Esophagus squamous epithelium (tissue), 5 donors: ENCODE measurements around the gene ARHGAP8. TPM values are rescaled to one million over a fixed set of nuclear protein-coding genes. Genes with fewer than 3 reads are reported as not detected.

ENCODE experiments used
- DNase-seq: peaks from one replicate; lab custom pipeline; 2025; lab: John Stamatoyannopoulos, UW
- H3K27ac ChIP-seq, 4 donors: fragments of 200-600 bp; sonication (generic); one replicate each; pipeline ENCODE4 v1.5.1; 2016 to 2019; ENCODE audit warnings: mild to moderate bottlenecking in 1 of 4
- H3K27me3 ChIP-seq, 4 donors: fragments of 200-600 bp; sonication (generic); 1 replicate in 3 of 4; 2 replicates in 1 of 4; pipeline versions ENCODE4 v1.5.1 to v1.6.0; 2017 to 2021; ENCODE audit warnings: antibody characterized with exemption in 1 of 4
- H3K36me3 ChIP-seq, 3 donors: fragments of 200-600 bp; sonication (generic); one replicate each; pipeline ENCODE4 v1.5.1; 2016 to 2019
- H3K4me1 ChIP-seq, 3 donors: fragments of 200-600 bp; sonication (generic); one replicate each; pipeline ENCODE4 v1.5.1; 2017 to 2019
- H3K4me3 ChIP-seq, 4 donors: fragments of 200-600 bp; sonication (generic); 1 replicate in 3 of 4; 2 replicates in 1 of 4; pipeline ENCODE4 v1.5.1; 2016 to 2019; ENCODE audit warnings: mild to moderate bottlenecking in 2 of 4, moderate library complexity in 1 of 4
- H3K9me3 ChIP-seq, 3 donors: fragments of 200-600 bp; sonication (generic); one replicate each; pipeline ENCODE4 v1.5.1; 2016 to 2019
- CTCF ChIP-seq, 6 experiments: fragments of 450-650 bp in 4 of 6; fragments of 200-600 bp in 2 of 6; sonication (generic) in 2 of 6; IDR thresholded peaks; one replicate each; pipeline ENCODE4 v1.5.1; 2016 to 2019; ENCODE audit warnings: antibody characterized with exemption in 6 of 6, mild to moderate bottlenecking in 4 of 6, moderate library complexity in 4 of 6
- POLR2A ChIP-seq, 4 donors: fragments of 450-650 bp; IDR thresholded peaks; one replicate each; pipeline ENCODE4 v1.6.1; 2017; ENCODE audit warnings: antibody characterized with exemption in 4 of 4, mild to moderate bottlenecking in 4 of 4, moderate library complexity in 3 of 4
- WGBS, 2 donors: methylation state at CpG; one replicate each; pipeline ENCODE4 v1.1.5; 2018; 5-methylcytosine and 5-hydroxymethylcytosine counted together
- intact Hi-C: fragments of 100-400 bp; cut with DNase I; formaldehyde crosslinking; loops from one replicate; pipeline ENCODE4 v1.15.0; 2022
- total RNA-seq, 4 donors: library from RNA; depleted of rRNA; stranded (reverse); fragments of >200 nt; gene quantifications; one replicate each; pipeline ENCODE4 v1.1.0, GENCODE V29; 2016
- donor health status: DM: yes; HTN: yes; CAD: no.

Gene ARHGAP8
- total RNA-seq, 4 donors from 2014 or later: 3.6 to 15.0 (median 11.5) TPM

- Histone ChIP-seq H3K9me3 (no peaks in the 10 kb centered on the region), H3K27ac (no peak overlapping the region), H3K27me3 (peaks cover 0 to 22% (median 0%) of the 10 kb centered on the region in 4 donors), H3K4me1 (peaks cover 10 to 26% (median 10%) of the 10 kb centered on the region in 3 donors), H3K4me3 (no peak overlapping the region), H3K36me3 (no peaks in the 10 kb centered on the region)
- TF ChIP-seq CTCF (IDR thresholded peaks at IDR 0.05): no peak
- TF ChIP-seq POLR2A (IDR thresholded peaks at IDR 0.05): no peak
- no peak for DNase-seq
- 73 to 84% methylated on average over 11 to 15 of the region's 18 CpGs for WGBS, 2 donors
- intact Hi-C loops: no loop called here
Observed at GRCh38 chr22:44759430-44760310, 7.3 kb downstream of the ARHGAP8 start.

- Histone ChIP-seq H3K4me1 (peaks cover 3 to 18% (median 3%) of the 10 kb centered on the region in 3 donors), H3K4me3 (no peak overlapping the region), H3K27me3 (peaks cover 0 to 14% (median 0%) of the 10 kb centered on the region in 4 donors), H3K9me3 (no peaks in the 10 kb centered on the region), H3K36me3 (no peaks in the 10 kb centered on the region), H3K27ac (no peak overlapping the region)
- TF ChIP-seq CTCF (IDR thresholded peaks at IDR 0.05) (no peak), POLR2A (IDR thresholded peaks at IDR 0.05) (no peak)
- WGBS, 2 donors: 78 to 81% methylated on average over 5 of the region's 5 CpGs
- DNase-seq: no peak
- intact Hi-C loops: no loop called here
Observed at GRCh38 chr22:44760476-44760875, 8.1 kb downstream of the ARHGAP8 start.

DNA sequence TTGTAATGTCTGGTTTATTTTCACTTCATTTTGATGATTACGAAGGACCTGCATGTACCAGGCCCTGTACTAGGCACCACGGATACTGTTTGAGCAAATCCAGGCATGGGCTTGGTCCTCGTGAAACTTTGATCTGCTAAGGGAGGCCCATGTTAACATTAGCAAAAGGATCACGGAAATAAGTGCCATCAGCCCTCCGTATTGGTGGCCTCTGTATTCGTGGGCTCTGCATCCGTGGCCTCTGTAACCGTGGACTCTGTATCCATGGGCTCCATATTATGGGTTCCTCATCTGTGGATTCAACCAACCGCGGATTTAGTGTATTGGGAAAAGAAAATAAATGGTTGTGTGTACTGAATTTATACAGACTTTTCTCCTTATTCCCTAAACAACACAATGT is 8.7 kb downstream of the ARHGAP8 start:
- peaks cover 0 to 8% (median 0%) of the 10 kb centered on the region in 4 donors for H3K27me3 ChIP-seq
- H3K9me3 ChIP-seq: no peaks in the 10 kb centered on the region
- no peak for TF ChIP-seq POLR2A (IDR thresholded peaks at IDR 0.05)
- no peak for TF ChIP-seq CTCF (IDR thresholded peaks at IDR 0.05)
- H3K27ac ChIP-seq: no peak overlapping the region
- H3K4me1 ChIP-seq: peaks cover 0 to 12% (median 0%) of the 10 kb centered on the region in 3 donors
- no peaks in the 10 kb centered on the region for H3K36me3 ChIP-seq
- intact Hi-C loops: no loop called here
- H3K4me3 ChIP-seq: no peak overlapping the region
- 81 to 97% methylated on average over 6 to 10 of the region's 10 CpGs for WGBS, 2 donors
- no peak for DNase-seq

DNA sequence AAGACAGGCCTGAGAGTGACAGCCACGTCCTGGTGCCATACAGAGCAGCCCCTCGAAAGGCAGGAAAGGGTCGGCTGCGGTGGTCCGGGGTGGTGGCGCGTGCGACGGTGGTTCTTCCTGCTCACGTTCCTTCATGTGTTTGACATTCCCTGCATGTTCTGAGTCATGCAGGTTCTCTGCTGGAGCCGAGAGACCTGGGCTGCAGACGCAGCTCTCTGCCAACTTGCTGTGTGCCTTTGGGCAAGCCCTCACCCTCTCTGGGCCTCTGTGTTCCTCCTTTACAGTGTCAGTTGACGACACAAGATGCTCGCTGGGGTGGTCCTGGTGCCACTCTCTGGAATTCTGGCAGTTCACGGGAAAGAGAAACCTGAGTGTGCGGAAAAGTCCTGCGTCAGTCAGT is 12.0 kb downstream of the ARHGAP8 start:
- Histone ChIP-seq H3K27me3 (no peaks in the 10 kb centered on the region), H3K36me3 (no peaks in the 10 kb centered on the region), H3K4me3 (no peak overlapping the region), H3K9me3 (no peaks in the 10 kb centered on the region), H3K4me1 (no peaks in the 10 kb centered on the region), H3K27ac (no peak overlapping the region)
- DNase-seq: no peak
- 91 to 95% methylated on average over 11 to 15 of the region's 17 CpGs for whole genome bisulfite sequencing, 2 donors
- intact Hi-C loops: no loop called here
- TF ChIP-seq POLR2A (IDR thresholded peaks at IDR 0.05) (no peak), CTCF (IDR thresholded peaks at IDR 0.05) (no peak)

- DNase-seq: no peak
- intact Hi-C loops: no loop called here
- 73% methylated on average over 4 of the region's 4 CpGs; no CpG with 5 or more reads in 1 of the 2 donors for WGBS, 2 donors
- H3K27ac ChIP-seq: no peak overlapping the region
- H3K27me3 ChIP-seq: no peaks in the 10 kb centered on the region
- H3K4me1 ChIP-seq: no peaks in the 10 kb centered on the region
- no peaks in the 10 kb centered on the region for H3K36me3 ChIP-seq
- no peaks in the 10 kb centered on the region for H3K9me3 ChIP-seq
- TF ChIP-seq POLR2A (IDR thresholded peaks at IDR 0.05) (no peak), CTCF (IDR thresholded peaks at IDR 0.05) (no peak)
- no peak overlapping the region for H3K4me3 ChIP-seq
Observed at GRCh38 chr22:44764974-44765373, 12.6 kb downstream of the ARHGAP8 start.
